Activated T-helper 2 cell treated with anti-CD3 and anti-CD28 coated beads, Interferon-gamma antibody, Interleukin-2, Interleukin-4, amounts not matched to agents 10 μg/mL and 5 μg/mL and 100 μg/mL, durations not matched to agents 14 hours and 24 hours and 36 hours (primary cell): Measurements from ENCODE around the gene TARS1. TPM values are rescaled to one million over a fixed set of nuclear protein-coding genes. Genes with fewer than 3 reads are reported as not detected.

Source experiments
- DNase-seq: peaks from one replicate; pipeline ENCODE4 v3.0.0; 2021; ENCODE audit warnings: low spot score
- H3K27ac Mint-ChIP-seq: one replicate; pipeline ENCODE4 v1.8.0; 2021; ENCODE audit warnings: mixed read lengths
- H3K27me3 Mint-ChIP-seq: one replicate; pipeline ENCODE4 v1.8.0; 2021; ENCODE audit warnings: low read depth, mixed read lengths
- H3K36me3 Mint-ChIP-seq: one replicate; pipeline ENCODE4 v1.8.0; 2021; ENCODE audit warnings: low read depth, mixed read lengths
- H3K4me1 Mint-ChIP-seq: one replicate; pipeline ENCODE4 v1.8.0; 2021; ENCODE audit warnings: low read depth, mixed read lengths
- H3K4me3 Mint-ChIP-seq: one replicate; pipeline ENCODE4 v1.8.0; 2021; ENCODE audit warnings: low read depth, mild to moderate bottlenecking, moderate library complexity, mixed read lengths
- H3K9me3 Mint-ChIP-seq: one replicate; pipeline ENCODE4 v1.8.0; 2021; ENCODE audit warnings: mixed read lengths
- intact Hi-C: fragments of 100-400 bp; cut with micrococcal nuclease; formaldehyde crosslinking; loops from one replicate; pipeline ENCODE4 v1.15.1; 2023
- total RNA-seq: library from RNA; stranded (reverse); gene quantifications from 2 replicates; pipeline ENCODE4 v1.2.3, GENCODE V29; 2022

Gene TARS1
- total RNA-seq, 1 donor from 2014 or later, result 186 TPM

- Mint-ChIP-seq H3K27ac (peak overlapping the region; percentile 40), H3K4me3 (no peak overlapping the region), H3K36me3 (peaks cover 66% of the 10 kb centered on the region), H3K9me3 (no peaks in the 10 kb centered on the region), H3K27me3 (no peaks in the 10 kb centered on the region), H3K4me1 (peaks cover 41% of the 10 kb centered on the region)
- intact Hi-C loops, result loop anchor here (10.0 kb wide), 1 partner anchor 1469 kb away; the partner anchor contains the start of genes BRIX1 and RAD1
- no peak for DNase-seq
Observed at GRCh38 chr5:33445798-33446197, 5.0 kb downstream of the TARS1 start.

- Mint-ChIP-seq H3K4me3 (no peak overlapping the region), H3K9me3 (no peaks in the 10 kb centered on the region), H3K27ac (no peak overlapping the region), H3K4me1 (peaks cover 38% of the 10 kb centered on the region), H3K36me3 (peaks cover 79% of the 10 kb centered on the region), H3K27me3 (no peaks in the 10 kb centered on the region)
- intact Hi-C loops, result loop anchor here (10.0 kb wide), 1 partner anchor 1467 kb away; the partner anchor contains the start of genes BRIX1 and RAD1
- no peak for DNase-seq
Observed at GRCh38 chr5:33448118-33448517, 7.4 kb downstream of the TARS1 start.

- peaks cover 90% of the 10 kb centered on the region for H3K36me3 Mint-ChIP-seq
- H3K27me3 Mint-ChIP-seq, result no peaks in the 10 kb centered on the region
- no peak overlapping the region for H3K27ac Mint-ChIP-seq
- peaks cover 5% of the 10 kb centered on the region for H3K4me1 Mint-ChIP-seq
- H3K9me3 Mint-ChIP-seq, result no peaks in the 10 kb centered on the region
- H3K4me3 Mint-ChIP-seq, result no peak overlapping the region
- no peak for DNase-seq
- intact Hi-C loops, result no loop called here
Observed at GRCh38 chr5:33457126-33457525, 16.4 kb downstream of the TARS1 start.

GRCh38 chr5:33457817-33458216 lies 17.1 kb downstream of the TARS1 start:
- Mint-ChIP-seq H3K4me1 (peaks cover 3% of the 10 kb centered on the region), H3K9me3 (no peaks in the 10 kb centered on the region), H3K27me3 (no peaks in the 10 kb centered on the region), H3K36me3 (peaks cover 91% of the 10 kb centered on the region), H3K4me3 (no peak overlapping the region), H3K27ac (no peak overlapping the region)
- DNase-seq, result no peak
- intact Hi-C loops, result no loop called here

- Mint-ChIP-seq H3K27me3 (no peaks in the 10 kb centered on the region), H3K4me3 (no peak overlapping the region), H3K36me3 (peaks cover 89% of the 10 kb centered on the region), H3K27ac (peak overlapping the region; percentile 63), H3K9me3 (no peaks in the 10 kb centered on the region), H3K4me1 (peaks cover 3% of the 10 kb centered on the region)
- intact Hi-C loops, result no loop called here
- DNase-seq, result no peak
Observed at GRCh38 chr5:33460210-33460609, 19.4 kb downstream of the TARS1 start.

GRCh38 chr5:33462456-33462855 lies 21.7 kb downstream of the TARS1 start:
- Mint-ChIP-seq H3K36me3 (peaks cover 87% of the 10 kb centered on the region), H3K27ac (no peak overlapping the region), H3K9me3 (no peaks in the 10 kb centered on the region), H3K4me1 (peaks cover 3% of the 10 kb centered on the region), H3K27me3 (no peaks in the 10 kb centered on the region), H3K4me3 (no peak overlapping the region)
- intact Hi-C loops, result no loop called here
- no peak for DNase-seq

GRCh38 chr5:33465120-33465519 lies 24.4 kb downstream of the TARS1 start:
- no peaks in the 10 kb centered on the region for H3K27me3 Mint-ChIP-seq
- H3K4me1 Mint-ChIP-seq, result peaks cover 3% of the 10 kb centered on the region
- H3K9me3 Mint-ChIP-seq, result no peaks in the 10 kb centered on the region
- H3K4me3 Mint-ChIP-seq, result no peak overlapping the region
- no peak overlapping the region for H3K27ac Mint-ChIP-seq
- intact Hi-C loops, result no loop called here
- H3K36me3 Mint-ChIP-seq, result peaks cover 78% of the 10 kb centered on the region
- DNase-seq, result no peak

- no peak overlapping the region for H3K27ac Mint-ChIP-seq
- H3K4me3 Mint-ChIP-seq, result no peak overlapping the region
- intact Hi-C loops, result no loop called here
- DNase-seq, result no peak
- no peaks in the 10 kb centered on the region for H3K27me3 Mint-ChIP-seq
- H3K4me1 Mint-ChIP-seq, result no peaks in the 10 kb centered on the region
- H3K36me3 Mint-ChIP-seq, result peaks cover 79% of the 10 kb centered on the region
- H3K9me3 Mint-ChIP-seq, result peaks cover 6% of the 10 kb centered on the region
Observed at GRCh38 chr5:33468775-33469435, 28.1 kb downstream of the TARS1 start.

GRCh38 chr5:33470544-33470943 lies 29.8 kb downstream of the TARS1 start:
- no peak overlapping the region for H3K4me3 Mint-ChIP-seq
- peaks cover 83% of the 10 kb centered on the region for H3K36me3 Mint-ChIP-seq
- H3K4me1 Mint-ChIP-seq, result no peaks in the 10 kb centered on the region
- intact Hi-C loops, result no loop called here
- DNase-seq, result no peak
- H3K27ac Mint-ChIP-seq, result no peak overlapping the region
- H3K27me3 Mint-ChIP-seq, result no peaks in the 10 kb centered on the region
- H3K9me3 Mint-ChIP-seq, result peaks cover 20% of the 10 kb centered on the region

- Mint-ChIP-seq H3K4me1 (no peaks in the 10 kb centered on the region), H3K36me3 (peaks cover 84% of the 10 kb centered on the region), H3K9me3 (peaks cover 21% of the 10 kb centered on the region), H3K4me3 (no peak overlapping the region), H3K27ac (no peak overlapping the region), H3K27me3 (no peaks in the 10 kb centered on the region)
- no peak for DNase-seq
- intact Hi-C loops, result no loop called here
Observed at GRCh38 chr5:33472805-33473409, 32.1 kb downstream of the TARS1 start.

- no peaks in the 10 kb centered on the region for H3K27me3 Mint-ChIP-seq
- H3K36me3 Mint-ChIP-seq, result peaks cover 80% of the 10 kb centered on the region
- peaks cover 21% of the 10 kb centered on the region for H3K9me3 Mint-ChIP-seq
- H3K27ac Mint-ChIP-seq, result no peak overlapping the region
- H3K4me1 Mint-ChIP-seq, result no peaks in the 10 kb centered on the region
- DNase-seq, result no peak
- H3K4me3 Mint-ChIP-seq, result no peak overlapping the region
- intact Hi-C loops, result no loop called here
Observed at GRCh38 chr5:33474004-33474403, 33.2 kb downstream of the TARS1 start.

GRCh38 chr5:33474931-33475499 lies 34.2 kb downstream of the TARS1 start:
- peaks cover 74% of the 10 kb centered on the region for H3K36me3 Mint-ChIP-seq
- no peak overlapping the region for H3K27ac Mint-ChIP-seq
- DNase-seq, result no peak
- no peak overlapping the region for H3K4me3 Mint-ChIP-seq
- H3K4me1 Mint-ChIP-seq, result no peaks in the 10 kb centered on the region
- no peaks in the 10 kb centered on the region for H3K27me3 Mint-ChIP-seq
- peaks cover 21% of the 10 kb centered on the region for H3K9me3 Mint-ChIP-seq
- intact Hi-C loops, result no loop called here

GRCh38 chr5:33475706-33476105 lies 34.9 kb downstream of the TARS1 start:
- DNase-seq, result no peak
- H3K27me3 Mint-ChIP-seq, result no peaks in the 10 kb centered on the region
- H3K36me3 Mint-ChIP-seq, result peaks cover 72% of the 10 kb centered on the region
- intact Hi-C loops, result no loop called here
- peaks cover 21% of the 10 kb centered on the region for H3K9me3 Mint-ChIP-seq
- H3K27ac Mint-ChIP-seq, result no peak overlapping the region
- H3K4me1 Mint-ChIP-seq, result no peaks in the 10 kb centered on the region
- H3K4me3 Mint-ChIP-seq, result no peak overlapping the region
